GM04503 (cell line): Measurements from ENCODE around the gene PCSK5.

Experiments used
- DNase-seq: peaks from one replicate; pipeline ENCODE4 v3.0.0-alpha.2; 2012; ENCODE audit warnings: low read depth

Gene PCSK5

DNA sequence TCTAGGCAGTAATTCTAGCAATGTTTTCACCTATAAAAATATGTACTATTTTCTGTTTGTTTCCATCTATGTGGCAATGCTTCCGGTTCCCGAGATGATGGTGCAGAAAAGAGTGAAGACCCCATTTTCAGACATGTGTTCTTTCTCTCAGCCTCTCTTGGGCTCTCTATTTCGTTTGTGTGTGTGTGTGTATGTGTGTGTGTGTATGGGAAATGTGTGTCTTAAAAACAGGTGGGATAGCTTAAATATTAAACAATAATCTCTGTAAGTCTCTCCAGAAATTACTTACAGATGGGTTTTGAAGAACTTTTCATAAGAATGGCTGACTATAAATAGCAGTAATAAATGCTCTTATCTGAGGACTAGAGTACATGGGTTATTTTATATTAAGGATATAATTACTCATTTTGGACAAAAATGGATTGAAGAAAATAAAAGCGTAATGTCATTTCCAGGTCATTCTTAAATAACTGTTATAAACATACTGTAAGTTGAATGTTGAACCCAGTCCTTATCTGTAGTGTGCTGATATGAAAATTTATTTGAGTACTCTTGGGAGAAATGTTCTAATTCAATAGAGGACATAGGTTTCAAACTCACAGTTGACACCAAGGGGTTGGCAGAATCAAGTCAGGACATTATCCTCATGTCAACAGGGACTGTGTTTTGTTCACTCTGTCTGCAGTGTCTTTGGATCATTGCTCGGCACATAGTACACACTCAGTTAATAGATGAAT, 31.1 kb downstream of the PCSK5 start:
- no peak for DNase-seq

DNA sequence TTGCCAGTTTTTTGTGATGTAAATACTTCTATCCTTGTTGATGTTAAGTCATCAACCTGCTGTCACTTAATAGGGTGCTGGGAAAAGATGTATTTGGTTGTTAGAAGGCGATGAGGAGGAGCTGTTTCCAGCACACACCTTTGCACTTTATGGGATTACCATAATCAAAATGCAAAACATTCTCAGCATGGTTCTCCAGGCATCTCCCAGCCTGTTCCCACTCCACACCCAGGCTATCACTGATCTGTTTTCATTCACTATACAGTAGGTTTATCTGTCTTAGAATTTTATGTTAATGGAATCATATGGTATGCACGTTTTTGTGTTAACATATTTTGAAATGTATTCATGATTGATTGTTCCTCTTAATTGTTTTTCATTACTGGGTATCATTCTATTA, 35.9 kb downstream of the PCSK5 start:
- no peak for DNase-seq

DNA sequence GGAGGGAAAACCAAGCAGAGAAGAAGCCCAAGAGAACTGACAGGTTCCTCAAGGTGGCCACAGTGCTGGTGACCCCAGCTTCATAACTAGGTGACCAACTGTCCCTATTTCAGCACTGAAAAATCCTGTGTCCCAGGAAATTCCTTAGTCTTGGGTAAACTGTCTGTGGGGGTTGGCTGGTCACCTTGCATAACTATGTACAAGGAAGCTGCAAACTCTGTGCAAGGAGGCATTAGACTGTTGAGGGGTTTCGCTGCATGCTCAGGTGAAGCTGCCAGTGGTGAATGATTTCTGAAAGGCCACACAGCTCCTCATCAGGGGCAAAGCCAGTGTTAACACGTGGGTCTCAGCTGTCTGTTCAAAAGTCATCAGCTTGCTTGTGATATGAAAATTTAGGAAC, 36.9 kb downstream of the PCSK5 start:
- DNase-seq = no peak

DNA sequence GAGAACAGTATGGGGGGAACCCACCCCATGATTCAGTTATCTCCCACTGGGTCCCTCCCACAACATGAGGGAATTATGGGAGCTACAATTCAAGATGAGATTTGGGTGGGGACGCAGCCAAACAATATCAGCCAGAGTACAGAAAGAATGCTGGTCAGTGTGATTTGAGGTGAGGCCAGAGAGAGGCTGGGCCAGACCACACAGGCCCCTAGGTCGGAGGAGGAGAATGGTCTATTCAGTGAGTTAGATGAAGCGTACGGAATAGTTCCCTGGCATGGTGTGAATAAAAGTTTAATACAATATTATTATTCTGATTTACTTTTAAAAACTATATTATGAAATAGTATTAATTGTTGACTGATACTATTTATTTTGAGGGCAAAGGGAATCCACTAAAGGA, 39.7 kb downstream of the PCSK5 start:
- no peak for DNase-seq

DNA sequence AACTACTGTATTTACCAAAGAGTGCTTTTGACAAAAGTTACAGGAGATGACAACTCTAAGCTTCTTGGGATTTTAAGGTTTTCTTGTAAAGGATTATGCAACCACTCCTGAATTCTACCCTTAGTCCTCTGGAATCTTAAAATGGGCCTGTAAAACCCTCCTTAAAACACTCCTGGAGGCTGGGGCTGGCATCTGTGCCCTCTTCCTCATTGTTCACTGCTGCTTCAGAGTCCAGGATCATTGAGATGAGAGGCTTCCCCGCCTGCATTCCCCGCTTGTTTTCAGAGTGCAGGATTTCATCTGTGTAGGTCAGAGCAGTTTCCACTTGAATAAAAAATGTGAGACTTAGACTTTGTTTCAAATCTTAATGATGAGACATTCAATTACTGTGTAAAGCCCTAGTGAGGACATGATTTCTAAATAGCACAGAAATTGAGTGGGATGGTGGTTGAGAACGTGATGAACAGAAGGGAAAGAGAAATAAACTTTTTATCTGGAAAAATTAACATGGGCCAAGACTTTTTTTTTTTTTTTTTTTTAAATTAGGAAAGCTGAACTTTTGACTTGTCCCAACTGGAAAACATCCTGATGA, 40.4 kb downstream of the PCSK5 start:
- no peak for DNase-seq

DNA sequence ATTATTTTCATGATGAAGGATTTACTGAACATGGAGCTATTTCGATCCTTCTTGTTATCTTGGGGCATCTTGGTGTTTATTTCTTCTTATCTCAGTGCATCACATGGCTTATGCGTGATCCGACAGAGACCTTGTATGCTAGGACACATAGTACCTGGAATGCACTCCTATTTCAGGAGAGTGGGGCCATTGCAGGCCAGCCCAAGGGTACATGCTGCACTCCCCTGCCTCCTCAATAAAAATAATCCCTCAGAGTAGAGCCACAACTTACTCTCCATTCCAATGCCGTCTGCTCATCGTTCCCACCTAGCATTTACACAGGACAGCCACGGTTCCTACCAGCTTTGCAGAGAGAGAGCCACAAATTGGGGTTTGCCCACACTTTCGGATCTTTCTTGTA, 43.5 kb downstream of the PCSK5 start:
- DNase-seq = no peak

DNA sequence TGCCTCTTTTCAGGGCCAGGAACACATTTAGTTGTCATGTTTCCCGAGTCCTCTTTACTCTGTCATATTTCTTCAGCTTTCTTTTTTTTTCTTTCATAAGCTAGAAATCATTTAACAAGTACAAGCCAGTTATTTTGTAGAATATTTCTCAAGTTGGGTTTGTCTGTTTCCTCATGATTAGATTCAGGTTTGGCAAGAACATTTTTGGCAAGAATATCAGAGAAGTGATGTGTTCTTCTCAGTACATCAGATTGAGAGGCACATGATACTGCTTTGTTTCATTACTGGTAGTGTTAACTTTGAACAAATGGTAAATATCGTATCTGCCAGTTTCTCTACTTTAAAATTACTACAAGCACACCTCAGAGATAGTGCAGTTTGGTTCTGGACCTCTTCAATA, 45.1 kb downstream of the PCSK5 start:
- no peak for DNase-seq

DNA sequence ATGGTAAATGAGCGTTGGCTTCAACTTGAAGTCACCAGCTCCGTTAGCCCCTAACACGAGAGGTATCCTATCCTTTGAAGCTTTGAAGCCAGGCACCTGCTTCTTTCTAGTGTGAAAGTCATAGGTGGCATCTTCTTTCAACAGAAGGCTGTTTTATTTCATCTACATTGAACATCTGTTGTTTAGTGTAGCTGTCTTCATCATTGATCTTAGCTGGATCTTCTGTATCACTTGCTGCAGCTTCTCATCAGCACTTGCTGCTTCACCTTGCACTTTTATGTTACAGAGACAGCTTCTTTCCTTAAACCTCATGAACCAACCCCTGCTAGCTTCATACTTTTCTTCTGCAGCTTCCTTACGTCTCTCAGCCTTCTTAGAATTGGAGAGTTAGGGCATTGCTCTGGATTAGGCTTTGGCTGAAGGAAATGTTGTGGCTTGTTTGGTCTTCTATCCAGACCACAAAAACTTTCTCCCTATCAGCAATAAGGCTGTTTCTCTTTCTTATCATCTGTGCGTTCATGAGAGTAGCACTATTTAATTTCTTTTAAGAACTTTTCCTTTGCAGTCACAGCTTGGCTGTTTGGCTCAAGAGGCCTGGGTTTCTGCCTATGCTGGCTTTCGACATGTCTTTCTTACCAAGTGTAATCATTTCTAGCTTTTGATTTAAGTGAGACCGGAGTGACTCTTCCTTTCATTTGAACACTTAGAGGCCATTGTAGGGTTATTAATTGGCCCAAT, 47.2 kb downstream of the PCSK5 start:
- no peak for DNase-seq

DNA sequence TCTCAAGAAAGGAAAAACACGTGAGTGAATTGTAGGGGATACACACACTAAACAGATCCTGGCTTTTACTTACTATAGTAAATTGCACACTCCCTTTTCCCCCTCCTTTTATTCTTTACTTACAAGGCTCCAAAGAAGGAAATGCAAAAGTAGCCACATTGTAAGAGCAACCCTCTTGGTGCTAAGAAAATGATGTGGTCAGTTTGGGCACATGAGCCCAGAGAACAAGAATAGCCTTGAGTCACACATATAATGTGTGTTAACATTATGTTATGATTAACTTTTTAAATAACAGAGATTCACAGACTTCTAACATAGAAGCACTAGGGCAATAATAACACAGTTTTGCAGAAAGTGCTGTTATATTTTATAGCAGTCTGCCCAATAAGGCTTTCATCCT, 48.5 kb downstream of the PCSK5 start:
- DNase-seq = no peak

DNA sequence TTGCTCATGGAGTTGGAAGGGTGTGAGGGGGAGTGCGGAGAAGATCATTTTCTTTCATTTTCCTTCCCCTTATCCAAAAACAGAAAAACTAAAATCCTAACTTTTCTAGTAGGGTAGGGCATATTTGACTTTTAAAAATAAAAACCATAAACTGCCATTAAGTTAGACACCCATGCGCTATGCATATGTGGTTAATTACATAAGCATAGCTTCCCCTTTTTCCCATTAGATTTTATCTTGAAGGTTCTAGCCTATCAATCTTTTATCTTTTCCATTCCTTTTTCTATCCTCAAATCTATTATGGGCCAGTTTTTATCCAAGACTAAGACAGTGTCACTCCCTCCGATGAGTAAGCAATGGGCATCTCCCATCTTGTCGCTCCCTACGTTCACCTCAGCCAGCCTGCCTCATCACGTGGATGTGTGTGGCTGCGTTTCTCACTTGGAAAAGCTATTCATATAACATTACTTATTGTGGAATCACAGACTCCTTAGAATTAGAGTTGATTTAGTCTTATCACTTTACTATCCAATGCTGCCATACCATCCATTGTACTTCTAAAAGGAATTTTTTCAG, 49.2 kb downstream of the PCSK5 start:
- no peak for DNase-seq

DNA sequence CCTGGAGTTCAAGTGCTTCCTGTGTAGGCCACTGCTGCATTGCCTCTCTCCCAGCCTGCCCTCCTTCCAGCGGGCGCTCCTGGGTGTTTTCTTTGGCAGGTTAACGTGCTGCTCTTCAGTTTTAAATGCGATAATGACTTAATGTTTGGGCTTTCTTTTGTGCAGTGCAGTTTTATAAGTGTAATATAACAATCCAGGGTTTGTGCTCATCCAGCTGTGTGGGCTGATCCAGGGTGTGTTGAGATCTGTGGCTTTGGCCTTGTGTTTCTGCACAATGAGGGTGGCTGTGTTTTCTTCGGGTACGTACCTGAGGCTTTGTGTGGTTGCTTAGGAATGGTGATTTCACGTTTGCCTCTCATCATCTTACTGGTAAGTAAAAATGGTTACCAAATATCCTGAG, 50.6 kb downstream of the PCSK5 start:
- no peak for DNase-seq

DNA sequence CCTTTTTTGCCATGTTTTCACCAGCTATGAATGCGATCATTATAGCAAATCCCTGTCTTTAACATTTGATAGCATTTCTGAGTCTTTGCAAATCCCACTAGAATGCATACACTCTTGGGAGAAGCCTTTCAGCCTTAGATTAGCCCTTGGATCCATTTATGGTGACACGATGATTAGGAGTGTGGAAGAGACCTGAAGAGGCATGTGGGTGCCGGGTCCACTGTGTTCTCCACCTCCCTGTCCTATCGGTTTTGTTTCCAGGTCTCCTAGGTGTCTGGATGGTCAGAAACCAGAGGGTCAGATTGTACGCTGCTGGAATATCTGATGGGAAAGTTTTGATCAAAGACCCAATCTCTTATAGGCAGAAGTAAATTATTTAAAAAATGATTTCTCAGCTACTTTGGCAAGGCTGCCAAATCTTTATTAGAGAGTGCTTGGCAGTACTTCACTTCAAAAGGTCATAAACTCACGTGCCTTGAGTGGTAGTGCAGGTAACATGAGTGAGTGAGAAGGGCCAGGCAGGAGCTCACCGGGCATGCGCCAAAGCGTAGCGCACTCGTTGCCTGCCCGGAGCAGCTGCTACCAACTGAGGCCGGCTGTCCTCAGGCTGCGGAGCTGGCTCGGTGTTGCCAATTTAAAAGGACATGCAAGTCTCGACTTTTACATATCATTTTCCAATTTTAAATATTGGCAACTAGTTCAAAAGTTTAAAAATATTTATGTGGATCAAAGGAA, 51.3 kb downstream of the PCSK5 start:
- DNase-seq = no peak

DNA sequence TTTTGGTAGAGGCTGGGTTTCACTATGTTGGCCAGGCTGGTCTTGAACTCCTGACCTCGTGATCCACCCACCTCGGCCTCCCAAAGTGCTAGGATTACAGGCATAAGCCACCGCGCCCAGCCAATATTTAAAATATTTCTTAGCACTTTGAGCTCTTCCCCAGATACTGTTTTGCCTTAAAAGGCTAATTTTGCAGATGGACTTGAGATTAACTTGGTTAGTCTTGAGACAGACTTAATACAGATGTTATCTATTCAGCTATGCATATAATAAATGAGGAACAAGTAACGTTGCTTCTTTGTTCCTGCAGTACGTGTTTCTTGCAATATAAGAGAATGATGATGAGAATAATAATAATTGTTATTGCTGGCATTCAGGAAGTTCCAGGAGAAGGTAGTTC, 56.3 kb downstream of the PCSK5 start:
- no peak for DNase-seq

DNA sequence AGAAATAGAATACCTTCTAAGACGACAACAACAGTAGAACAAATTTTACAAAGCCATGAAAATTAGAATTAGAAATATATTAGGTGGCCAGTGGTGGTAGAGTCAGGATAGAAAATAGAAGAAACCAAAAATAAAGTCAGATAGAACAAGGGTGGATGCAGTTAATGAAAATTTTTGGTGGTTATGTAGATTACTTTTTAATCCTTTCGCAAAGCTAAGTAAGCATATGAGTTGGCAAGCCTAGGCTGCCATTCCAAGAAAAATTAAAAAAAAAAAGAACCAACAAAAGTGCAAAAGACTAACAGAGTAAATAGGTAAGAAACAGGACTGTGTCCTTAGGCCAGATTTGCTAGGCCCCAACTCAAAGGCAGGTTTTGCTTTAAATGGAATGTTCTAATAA, 56.8 kb downstream of the PCSK5 start:
- no peak for DNase-seq

DNA sequence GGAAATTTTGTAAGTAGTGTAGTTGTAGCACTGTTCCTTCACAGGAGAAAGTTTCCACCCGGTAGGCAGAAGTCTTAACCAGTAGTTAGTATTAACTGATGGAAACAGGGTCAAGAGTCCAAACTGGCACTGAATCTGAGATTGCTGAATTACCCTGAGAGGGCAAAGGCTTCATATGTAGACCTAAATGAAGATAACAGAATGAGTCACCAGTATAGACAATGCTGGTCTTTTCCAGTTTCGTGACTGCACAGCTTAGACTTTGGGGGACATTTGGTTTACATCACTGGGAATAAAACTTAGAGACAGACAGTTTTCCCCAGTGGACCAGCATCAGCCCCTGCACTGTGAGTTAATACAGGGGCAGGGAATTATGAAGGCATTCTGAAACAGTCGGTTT, 60.5 kb downstream of the PCSK5 start:
- no peak for DNase-seq

DNA sequence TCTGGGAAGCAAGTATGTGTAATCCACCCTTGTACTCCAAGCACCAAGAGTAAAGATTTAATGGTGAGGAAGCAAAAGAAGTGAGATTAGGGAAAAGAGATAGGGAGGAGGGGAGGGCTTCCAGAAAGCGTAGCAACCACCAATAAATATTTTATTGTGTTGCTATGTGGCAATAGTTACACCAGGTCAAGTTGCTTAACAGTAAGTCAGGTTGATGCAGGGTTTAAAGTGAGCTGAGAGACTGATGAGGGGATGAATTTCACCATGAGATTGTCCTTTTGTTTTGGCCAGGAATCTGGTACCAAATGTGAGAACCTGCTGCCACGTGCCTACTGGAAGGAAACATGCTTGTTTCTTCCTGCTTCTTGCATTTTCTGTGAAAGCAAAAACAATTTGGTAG, 62.7 kb downstream of the PCSK5 start:
- DNase-seq = no peak

DNA sequence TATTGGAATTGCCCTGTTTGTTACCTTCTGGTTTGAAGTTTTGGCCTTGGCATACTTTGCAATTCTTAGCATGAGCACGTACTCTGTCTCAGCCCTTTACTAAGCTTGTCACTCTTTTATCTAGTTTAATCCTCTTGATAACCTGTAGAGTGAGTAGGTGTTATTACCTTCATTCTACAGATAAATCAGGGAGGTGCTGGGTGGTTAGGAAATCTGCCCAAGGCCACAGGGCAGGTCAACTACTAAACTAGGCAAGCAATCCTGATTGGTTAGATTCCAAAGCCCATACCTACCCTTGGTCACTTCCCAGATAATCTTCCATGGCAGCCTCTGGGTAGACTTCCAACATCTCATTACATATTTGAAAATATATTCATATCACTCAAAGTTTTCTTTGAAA, 65.7 kb downstream of the PCSK5 start:
- DNase-seq = no peak

DNA sequence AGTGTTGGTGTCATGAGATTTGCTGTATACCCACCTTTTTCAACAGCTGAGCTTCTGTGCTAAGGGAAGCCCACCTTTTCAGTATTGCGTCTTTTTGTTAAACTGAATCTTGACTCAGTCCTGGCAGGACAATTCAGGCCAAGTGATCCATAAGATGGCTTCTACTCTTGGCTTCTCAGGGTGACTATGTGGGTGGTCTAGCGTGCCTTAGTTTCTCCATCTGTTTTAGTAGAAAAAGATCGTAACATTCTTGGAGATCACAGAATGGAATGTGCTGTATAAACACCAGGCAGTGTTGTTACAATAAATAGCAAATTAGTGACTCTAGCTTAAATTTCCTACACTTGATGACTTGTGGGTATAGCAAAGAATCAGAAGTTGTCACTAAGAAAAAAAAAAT, 66.6 kb downstream of the PCSK5 start:
- no peak for DNase-seq

DNA sequence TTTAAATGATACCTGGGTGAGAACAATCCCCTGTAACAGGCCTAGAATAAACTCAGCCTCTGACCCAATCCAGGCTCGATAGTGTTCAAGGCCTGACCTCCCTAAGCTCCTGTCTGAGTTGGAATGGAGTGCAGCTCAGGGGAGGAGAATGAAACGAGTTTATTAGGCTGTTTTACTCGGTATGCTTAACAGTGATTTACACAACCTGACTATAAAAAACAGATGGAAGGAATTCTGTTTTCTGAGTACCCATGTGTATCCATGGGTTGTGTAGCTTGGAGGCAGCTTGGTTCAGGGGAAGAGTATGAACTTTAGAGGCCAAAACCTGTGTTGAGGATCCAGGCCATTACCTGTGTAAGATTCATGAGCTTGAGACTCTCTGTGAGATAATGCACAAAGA, 67.8 kb downstream of the PCSK5 start:
- DNase-seq = no peak

DNA sequence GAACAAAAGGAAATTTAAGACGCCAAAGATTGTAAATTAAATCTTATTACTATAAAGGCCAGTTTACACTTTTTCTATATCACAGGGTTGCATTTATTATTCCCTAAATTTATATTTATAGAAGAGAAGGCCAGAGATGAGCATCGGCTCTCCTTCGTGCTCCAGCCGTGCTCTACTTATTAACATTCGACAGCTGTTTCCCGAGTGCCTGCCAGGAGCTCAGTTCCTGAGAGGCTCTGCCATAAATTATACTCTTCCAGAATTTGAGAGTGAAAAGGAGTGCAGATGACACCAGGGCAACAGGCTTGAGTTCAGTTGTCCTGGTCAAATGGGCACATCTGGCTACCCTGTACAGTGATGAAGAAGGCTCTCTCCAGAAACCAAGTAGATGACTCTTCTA, 70.1 kb downstream of the PCSK5 start:
- DNase-seq = no peak

DNA sequence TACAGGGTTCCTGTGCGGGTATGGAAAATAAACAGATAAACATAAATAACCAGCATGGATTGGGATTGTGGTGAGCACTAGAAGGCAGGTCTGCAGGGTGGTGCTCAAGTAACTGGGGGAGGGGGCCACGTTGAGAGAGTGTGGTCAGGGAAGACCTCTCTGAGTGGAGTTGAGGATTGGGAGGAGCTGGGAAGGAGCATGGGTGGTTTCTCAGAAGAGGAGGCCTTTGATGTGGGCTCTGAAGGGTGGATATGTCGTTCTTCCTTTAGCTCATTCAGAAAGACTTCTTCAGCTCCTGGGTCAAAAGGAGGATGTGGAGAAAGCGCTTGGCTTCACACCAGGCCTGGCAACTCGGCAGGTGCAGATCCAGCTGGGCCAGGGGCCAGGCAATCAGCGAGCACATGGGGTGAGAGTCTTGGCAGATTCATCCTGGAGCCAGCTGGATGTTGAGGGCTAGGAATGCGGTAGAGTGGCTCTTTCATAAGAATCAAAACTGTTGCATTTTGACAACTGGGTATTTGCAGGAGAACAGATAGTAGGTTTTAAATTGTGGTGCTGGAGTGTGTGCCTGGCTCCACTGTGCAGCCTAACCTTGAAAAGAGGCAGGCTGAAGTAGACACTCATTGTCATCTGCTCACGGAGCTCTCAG, 71.7 kb downstream of the PCSK5 start:
- DNase-seq = no peak

DNA sequence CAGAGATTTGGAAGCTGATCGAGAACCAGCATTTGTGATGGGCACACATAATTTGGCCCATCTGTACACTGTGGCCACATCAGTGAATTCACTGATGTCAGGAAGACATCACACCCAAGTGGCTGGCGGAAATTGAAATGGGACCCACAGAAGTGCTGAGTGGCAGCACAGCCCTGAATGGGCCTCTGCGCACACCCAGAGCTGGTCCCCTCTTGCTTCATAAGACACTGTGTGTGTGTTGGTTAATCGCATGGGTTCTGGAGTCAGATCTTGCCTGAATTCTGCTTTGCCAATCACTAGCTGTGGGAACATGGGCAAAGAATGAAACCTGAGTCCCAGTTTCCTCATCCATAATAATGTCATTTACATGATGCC, 72.2 kb downstream of the PCSK5 start:
- DNase-seq = no peak
